OCI-LY1 (cell line): ENCODE measurements around the gene FERMT2.
A peak's percentile ranks its signal among the peaks of the same experiment; 100 is the strongest.

Experiments used
- H2AFZ ChIP-seq: fragments of 200-600 bp; sonication (generic), shearing (Covaris generic); 2 replicates; pipeline ENCODE4 v1.6.0; 2014; ENCODE audit warnings: antibody characterized with exemption, mild to moderate bottlenecking, low read length
- H3F3A ChIP-seq: fragments of 200-600 bp; sonication (generic), shearing (Covaris generic); 2 replicates; pipeline ENCODE4 v1.6.0; 2014; ENCODE audit warnings: mild to moderate bottlenecking, antibody characterized with exemption, low read length, moderate library complexity; ENCODE audit not compliant: insufficient read depth
- H3K27ac ChIP-seq: fragments of 200-600 bp; sonication (generic); 2 replicates; pipeline ENCODE4 v1.5.1; 2014; ENCODE audit warnings: low read length, mixed run types, mild to moderate bottlenecking, low read depth; ENCODE audit not compliant: poor library complexity, severe bottlenecking
- H3K27me3 ChIP-seq: fragments of 200-600 bp; sonication (generic); 2 replicates; pipeline ENCODE4 v1.6.0; 2014; ENCODE audit warnings: antibody characterized with exemption, mild to moderate bottlenecking, low read length, moderate library complexity; ENCODE audit not compliant: insufficient read depth
- H3K36me3 ChIP-seq: fragments of 200-600 bp; sonication (generic); 2 replicates; pipeline ENCODE4 v1.6.1; 2014; ENCODE audit warnings: mild to moderate bottlenecking, antibody characterized with exemption, low read length, moderate library complexity, mixed read lengths; ENCODE audit not compliant: insufficient read depth
- H3K4me1 ChIP-seq: fragments of 200-600 bp; sonication (generic); 2 replicates; pipeline ENCODE4 v1.5.1; 2014; ENCODE audit warnings: mild to moderate bottlenecking, low read length, moderate library complexity; ENCODE audit not compliant: insufficient read depth, severe bottlenecking
- H3K4me2 ChIP-seq: fragments of 200-600 bp; sonication (generic), shearing (Covaris generic); 2 replicates; pipeline ENCODE4 v1.6.1; 2014; ENCODE audit warnings: low read length
- H3K4me3 ChIP-seq: fragments of 200-600 bp; sonication (generic); 2 replicates; pipeline ENCODE4 v1.5.1; 2014; ENCODE audit warnings: low read length, low read depth, mild to moderate bottlenecking, mixed read lengths; ENCODE audit not compliant: poor library complexity, severe bottlenecking
- H3K79me2 ChIP-seq: fragments of 200-600 bp; shearing (Covaris generic); 2 replicates; pipeline ENCODE4 v1.6.1; 2016; ENCODE audit warnings: mixed run types, low read length, mixed read lengths; ENCODE audit not compliant: insufficient read depth
- H3K9ac ChIP-seq: fragments of 200-600 bp; sonication (generic), shearing (Covaris generic); 2 replicates; pipeline ENCODE4 v1.6.1; 2014; ENCODE audit warnings: mild to moderate bottlenecking, low read length, mixed read lengths
- H3K9me2 ChIP-seq: fragments of 200-600 bp; sonication (generic), shearing (Covaris generic); 2 replicates; pipeline ENCODE4 v1.6.1; 2014; ENCODE audit warnings: low read depth, mild to moderate bottlenecking, low read length, mixed read lengths
- H3K9me3 ChIP-seq: fragments of 200-600 bp; shearing (Covaris generic); 2 replicates; pipeline ENCODE4 v1.6.1; 2014; ENCODE audit warnings: low read length, mixed read lengths
- H4K20me1 ChIP-seq: fragments of 200-600 bp; sonication (generic), shearing (Covaris generic); 2 replicates; pipeline ENCODE4 v1.6.0; 2016; ENCODE audit warnings: mild to moderate bottlenecking, low read length; ENCODE audit not compliant: insufficient read depth
- EZH2 ChIP-seq: fragments of 200-600 bp; sonication (generic), shearing (Covaris generic); IDR thresholded peaks from 2 replicates; pipeline ENCODE4 v1.8.0; 2017; ENCODE audit warnings: borderline replicate concordance, mixed run types, mild to moderate bottlenecking, antibody characterized with exemption, low read length, moderate library complexity, mixed read lengths
- TF ChIP-seq, protein P1 (sequence below): fragments of 200-600 bp; sonication (generic), shearing (Covaris generic); IDR thresholded peaks from 2 replicates; pipeline ENCODE4 v1.5.1; 2017; ENCODE audit warnings: mild to moderate bottlenecking, antibody characterized with exemption, low read length, moderate library complexity, mixed read lengths

Gene FERMT2

GRCh38 chr14:52949711-52950409 is 990 bp downstream of the FERMT2 start:
- peak overlapping the region; percentile 23; the same call in 1 of the 2 replicates for H3K9ac ChIP-seq
- H3K36me3 ChIP-seq: no peaks in the 10 kb centered on the region
- peak overlapping the region; percentile 65 for H3K4me3 ChIP-seq
- no peaks in the 10 kb centered on the region for H3K9me3 ChIP-seq
- H3K27ac ChIP-seq: no peak overlapping the region
- H3F3A ChIP-seq: no peaks in the 10 kb centered on the region
- H3K9me2 ChIP-seq: no peaks in the 10 kb centered on the region
- no peak overlapping the region for H2AFZ ChIP-seq
- TF ChIP-seq, protein P1, sequence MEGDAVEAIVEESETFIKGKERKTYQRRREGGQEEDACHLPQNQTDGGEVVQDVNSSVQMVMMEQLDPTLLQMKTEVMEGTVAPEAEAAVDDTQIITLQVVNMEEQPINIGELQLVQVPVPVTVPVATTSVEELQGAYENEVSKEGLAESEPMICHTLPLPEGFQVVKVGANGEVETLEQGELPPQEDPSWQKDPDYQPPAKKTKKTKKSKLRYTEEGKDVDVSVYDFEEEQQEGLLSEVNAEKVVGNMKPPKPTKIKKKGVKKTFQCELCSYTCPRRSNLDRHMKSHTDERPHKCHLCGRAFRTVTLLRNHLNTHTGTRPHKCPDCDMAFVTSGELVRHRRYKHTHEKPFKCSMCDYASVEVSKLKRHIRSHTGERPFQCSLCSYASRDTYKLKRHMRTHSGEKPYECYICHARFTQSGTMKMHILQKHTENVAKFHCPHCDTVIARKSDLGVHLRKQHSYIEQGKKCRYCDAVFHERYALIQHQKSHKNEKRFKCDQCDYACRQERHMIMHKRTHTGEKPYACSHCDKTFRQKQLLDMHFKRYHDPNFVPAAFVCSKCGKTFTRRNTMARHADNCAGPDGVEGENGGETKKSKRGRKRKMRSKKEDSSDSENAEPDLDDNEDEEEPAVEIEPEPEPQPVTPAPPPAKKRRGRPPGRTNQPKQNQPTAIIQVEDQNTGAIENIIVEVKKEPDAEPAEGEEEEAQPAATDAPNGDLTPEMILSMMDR: no peak
- TF ChIP-seq EZH2: no peak
- peak overlapping the region; percentile 86 for H3K4me2 ChIP-seq
- H4K20me1 ChIP-seq: no peaks in the 10 kb centered on the region
- no peaks in the 10 kb centered on the region for H3K79me2 ChIP-seq
- H3K27me3 ChIP-seq: peaks cover 8% of the 10 kb centered on the region; the same call in 1 of the 2 replicates
- peaks cover 11% of the 10 kb centered on the region for H3K4me1 ChIP-seq

DNA sequence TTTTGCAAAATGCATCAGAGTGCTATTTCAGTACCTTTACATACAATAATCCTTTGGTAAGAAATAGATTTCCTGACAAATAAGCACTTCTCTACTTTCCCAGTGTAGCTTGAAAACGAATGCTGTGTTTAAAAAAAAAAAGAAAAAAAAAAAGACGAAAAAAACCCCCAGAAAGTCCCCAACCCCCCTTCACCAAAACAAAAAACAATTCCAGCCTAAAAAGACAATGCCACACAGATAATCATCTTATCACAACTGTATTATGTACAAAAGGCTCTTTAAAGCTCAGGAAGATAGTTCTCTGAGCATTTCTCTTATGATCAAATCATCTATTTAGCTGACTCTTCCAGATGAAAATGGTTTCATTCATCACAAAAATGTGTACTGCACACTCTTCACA is 1.6 kb downstream of the FERMT2 start:
- no peaks in the 10 kb centered on the region for H3K79me2 ChIP-seq
- no peak overlapping the region for H3K9ac ChIP-seq
- no peak overlapping the region for H3K27ac ChIP-seq
- H3K9me3 ChIP-seq: no peaks in the 10 kb centered on the region
- H2AFZ ChIP-seq: no peak overlapping the region
- peaks cover 11% of the 10 kb centered on the region for H3K4me1 ChIP-seq
- H3K4me3 ChIP-seq: peak overlapping the region; percentile 65
- H3K9me2 ChIP-seq: no peaks in the 10 kb centered on the region
- H3K36me3 ChIP-seq: no peaks in the 10 kb centered on the region
- H3K27me3 ChIP-seq: peaks cover 8% of the 10 kb centered on the region; the same call in 1 of the 2 replicates
- H3K4me2 ChIP-seq: peak overlapping the region; percentile 86; the same call in 1 of the 2 replicates
- no peak for TF ChIP-seq EZH2
- TF ChIP-seq, protein P1: no peak
- H4K20me1 ChIP-seq: no peaks in the 10 kb centered on the region
- no peaks in the 10 kb centered on the region for H3F3A ChIP-seq

DNA sequence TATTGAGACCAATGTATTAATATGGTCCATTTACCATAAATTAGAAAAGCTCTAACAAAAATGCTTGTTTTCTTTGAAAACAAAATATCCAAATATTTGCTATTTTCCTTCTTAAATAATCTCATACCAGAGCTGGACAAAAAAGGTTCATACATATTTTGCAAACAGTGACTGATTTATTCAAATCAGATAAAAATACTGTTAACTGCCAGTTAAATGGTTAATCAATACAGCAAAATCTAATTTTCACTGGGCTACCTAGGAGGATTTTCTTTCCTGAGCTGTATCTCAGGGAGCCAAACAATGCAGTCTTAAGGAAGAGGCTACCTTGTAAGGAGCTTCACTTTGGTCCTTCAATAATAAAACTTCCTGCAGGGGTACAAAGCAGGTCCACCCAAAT is 2.0 kb downstream of the FERMT2 start:
- no peaks in the 10 kb centered on the region for H3K9me3 ChIP-seq
- H3K27me3 ChIP-seq: peaks cover 8% of the 10 kb centered on the region; the same call in 1 of the 2 replicates
- H3F3A ChIP-seq: no peaks in the 10 kb centered on the region
- H4K20me1 ChIP-seq: no peaks in the 10 kb centered on the region
- H3K4me1 ChIP-seq: peaks cover 11% of the 10 kb centered on the region
- no peak overlapping the region for H3K4me3 ChIP-seq
- no peak overlapping the region for H2AFZ ChIP-seq
- no peaks in the 10 kb centered on the region for H3K79me2 ChIP-seq
- TF ChIP-seq, protein P1: no peak
- no peak for TF ChIP-seq EZH2
- no peaks in the 10 kb centered on the region for H3K36me3 ChIP-seq
- H3K27ac ChIP-seq: no peak overlapping the region
- H3K9ac ChIP-seq: no peak overlapping the region
- H3K4me2 ChIP-seq: no peak overlapping the region
- H3K9me2 ChIP-seq: no peaks in the 10 kb centered on the region
